HUDEP-2 (cell line): Measurements from ENCODE around the gene PRKCE.
"Not testable (repeated sequence)": the region's sequence is repeated elsewhere in the genome, so short reads cannot be mapped to it uniquely, and the experiment has no call there.

Experiments used
- DNase-seq, 76 experiments: peaks; one replicate each; lab custom pipeline; 2025; ENCODE audit not compliant: unreplicated experiment in 76 of 76; lab: John Stamatoyannopoulos, UW

Gene PRKCE

GRCh38 chr2:45882707-45883602 lies 231.5 kb downstream of the PRKCE start:
- no peak for DNase-seq

GRCh38 chr2:45883603-45884000 lies 232.1 kb downstream of the PRKCE start:
- no peak for DNase-seq

- no peak for DNase-seq
Observed at GRCh38 chr2:45884126-45884525, 232.7 kb downstream of the PRKCE start.

GRCh38 chr2:45885171-45885621 lies 233.7 kb downstream of the PRKCE start:
- no peak for DNase-seq

- DNase-seq: no peak
Observed at GRCh38 chr2:45886171-45886663, 234.7 kb downstream of the PRKCE start.

- DNase-seq: no peak
Observed at GRCh38 chr2:45888167-45888566, 236.7 kb downstream of the PRKCE start.

- DNase-seq: no peak
Observed at GRCh38 chr2:45888641-45889040, 237.2 kb downstream of the PRKCE start.

- peak in 4 of 76 experiments; percentile 3 to 11 (median 8) for DNase-seq
Observed at GRCh38 chr2:45889053-45889452, 237.6 kb downstream of the PRKCE start.

- no peak for DNase-seq
Observed at GRCh38 chr2:45889620-45890370, 238.3 kb downstream of the PRKCE start.

- not testable (repeated sequence) for DNase-seq
Observed at GRCh38 chr2:45890371-45890646, 238.8 kb downstream of the PRKCE start.

- peak in 1 of 76 experiments; percentile 1 for DNase-seq
Observed at GRCh38 chr2:45890819-45891218, 239.3 kb downstream of the PRKCE start.

- DNase-seq: no peak
Observed at GRCh38 chr2:45891719-45892424, 240.4 kb downstream of the PRKCE start.

GRCh38 chr2:45892425-45892745 lies 240.9 kb downstream of the PRKCE start:
- no peak for DNase-seq

- DNase-seq: no peak
Observed at GRCh38 chr2:45892757-45893156, 241.3 kb downstream of the PRKCE start.

GRCh38 chr2:45894211-45894610 lies 242.7 kb downstream of the PRKCE start:
- DNase-seq: no peak

- no peak for DNase-seq
Observed at GRCh38 chr2:45895241-45895861, 243.9 kb downstream of the PRKCE start.

GRCh38 chr2:45896311-45896710 lies 244.8 kb downstream of the PRKCE start:
- DNase-seq: no peak

GRCh38 chr2:45897842-45898241 lies 246.4 kb downstream of the PRKCE start:
- no peak for DNase-seq

- no peak for DNase-seq
Observed at GRCh38 chr2:45898819-45899218, 247.3 kb downstream of the PRKCE start.

GRCh38 chr2:45899926-45900325 lies 248.5 kb downstream of the PRKCE start:
- no peak for DNase-seq
